ENCODE measurements around the gene YRDC. TPM values are rescaled to one million over a fixed set of nuclear protein-coding genes. Genes with fewer than 3 reads are reported as not detected.

YRDC gene
- total and polyA plus RNA-seq, 12 donors = 5.4 to 31.1 (median 11.3) TPM

DNA sequence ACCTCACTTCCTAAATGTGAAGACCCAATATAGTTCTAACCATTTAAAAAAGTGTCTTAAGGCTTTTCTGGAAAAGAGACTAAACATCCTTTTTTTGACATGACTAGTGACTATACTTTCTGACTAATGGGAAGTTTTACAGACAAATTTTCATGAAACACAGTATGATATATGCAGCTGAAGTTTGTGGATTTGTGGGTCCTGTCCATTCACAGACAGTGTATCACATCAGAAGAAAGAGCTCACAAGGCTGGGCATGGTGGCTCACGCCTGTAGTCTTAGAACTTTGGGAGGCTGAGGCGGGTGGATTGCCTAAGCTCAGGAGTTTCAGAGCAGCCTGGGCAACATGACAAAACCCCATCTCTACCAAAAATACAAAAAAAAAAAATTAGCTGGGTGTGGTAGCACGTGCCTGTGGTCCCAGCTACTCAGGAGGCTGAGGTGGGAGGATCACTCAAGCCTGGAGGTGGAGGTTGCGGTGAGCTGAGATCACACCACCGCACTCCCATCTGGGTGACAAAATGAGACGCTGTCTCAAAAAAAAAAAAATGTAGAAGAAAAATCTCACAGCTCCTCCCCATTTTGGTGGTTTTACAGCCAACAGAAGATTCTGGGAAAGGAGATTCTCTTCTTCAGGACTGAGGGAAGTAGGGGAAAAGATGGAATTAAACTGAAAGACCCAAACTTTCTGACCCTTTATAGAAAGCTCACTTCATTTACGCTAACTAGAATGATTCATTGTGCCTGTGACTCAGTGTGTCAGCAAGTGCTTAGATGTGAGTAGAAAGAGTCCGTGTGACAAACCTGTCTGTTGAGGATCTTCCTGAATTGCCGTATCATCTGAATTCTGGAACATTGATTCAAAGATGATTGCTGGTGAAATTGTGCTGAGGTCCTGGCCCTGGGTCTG is 15.2 kb upstream of the YRDC start:
- WGBS, 4 donors = 88 to 92% (median 90%) methylated on average over 9 of the region's 9 CpGs
- intact Hi-C loops (cut with DNase I) = no loop called here
- peaks cover 0 to 47% of the 10 kb centered on the region in 2 donors for H3K36me3 ChIP-seq (replicated peaks in 1 of 2)

DNA sequence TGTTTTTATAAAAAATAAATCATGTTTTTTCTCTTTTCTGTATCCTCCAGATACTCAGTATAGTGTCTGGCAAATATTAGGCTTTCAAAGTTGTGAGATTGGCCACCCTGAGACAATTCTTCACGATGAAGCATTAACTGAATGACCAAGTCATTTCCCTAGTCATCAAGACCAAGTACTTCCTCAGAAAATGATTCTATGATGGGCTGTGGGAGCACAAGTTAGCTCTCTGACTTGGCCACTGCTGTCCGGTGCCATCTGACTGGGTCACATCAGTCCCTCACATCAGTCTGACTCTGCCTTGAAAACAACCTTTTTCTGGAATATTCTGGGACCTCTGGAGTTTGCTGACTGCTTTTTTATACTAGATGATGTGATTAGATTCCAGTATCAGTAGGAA is 13.5 kb upstream of the YRDC start:
- 89 to 93% (median 91%) methylated on average over 2 of the region's 2 CpGs for WGBS, 4 donors
- Histone ChIP-seq H3K36me3 (replicated peaks in 1 of 2) (peaks cover 0 to 47% of the 10 kb centered on the region in 2 donors), H3K9me3 (replicated peaks in 1 of 3) (no peaks in the 10 kb centered on the region), H3K27me3 (no peaks in the 10 kb centered on the region), H3K4me1 (replicated peaks in 1 of 2) (peaks cover 0 to 6% of the 10 kb centered on the region in 2 donors), H3K4me3 (no peak overlapping the region), H3K27ac (no peak overlapping the region)
- intact Hi-C loops (cut with DNase I) = no loop called here
- TF ChIP-seq POLR2A (IDR thresholded peaks at IDR 0.05) (no peak), CTCF (IDR thresholded peaks at IDR 0.05) (no peak)
- no peak for DNase-seq

More for the DNA sequence above, 15.2 kb upstream of the YRDC start:
- TF ChIP-seq CTCF (IDR thresholded peaks at IDR 0.05) (no peak), POLR2A (IDR thresholded peaks at IDR 0.05) (no peak)
- H3K9me3 ChIP-seq (replicated peaks in 1 of 3) = no peaks in the 10 kb centered on the region
- DNase-seq = no peak
- H3K27ac ChIP-seq = no peak overlapping the region
- H3K4me1 ChIP-seq (replicated peaks in 1 of 2) = no peaks in the 10 kb centered on the region
- H3K4me3 ChIP-seq = no peak overlapping the region
- no peaks in the 10 kb centered on the region for H3K27me3 ChIP-seq

GRCh38 chr1:37817481-37817880 is 9.5 kb upstream of the YRDC start:
- 6 to 18% (median 16%) methylated on average over 2 of the region's 2 CpGs for WGBS, 4 donors
- Histone ChIP-seq H3K27ac (peak overlapping the region in 2 of 5 donors; percentile 24 to 27), H3K9me3 (replicated peaks in 1 of 3) (no peaks in the 10 kb centered on the region), H3K4me1 (replicated peaks in 1 of 2) (peaks cover 0 to 11% of the 10 kb centered on the region in 2 donors), H3K36me3 (replicated peaks in 1 of 2) (peaks cover 0 to 49% of the 10 kb centered on the region in 2 donors), H3K27me3 (no peaks in the 10 kb centered on the region), H3K4me3 (no peak overlapping the region)
- DNase-seq = peak; percentile 49 to 89 (median 64)
- intact Hi-C loops (cut with DNase I) = no loop called here
- TF ChIP-seq POLR2A (IDR thresholded peaks at IDR 0.05) (no peak), CTCF (IDR thresholded peaks at IDR 0.05) (no peak)

GRCh38 chr1:37814252-37814651 is 6.2 kb upstream of the YRDC start:
- Histone ChIP-seq H3K36me3 (replicated peaks in 1 of 2) (peaks cover 0 to 19% of the 10 kb centered on the region in 2 donors), H3K4me3 (no peak overlapping the region), H3K9me3 (replicated peaks in 1 of 3) (no peaks in the 10 kb centered on the region), H3K27me3 (no peaks in the 10 kb centered on the region), H3K27ac (peak overlapping the region in 2 of 5 donors; percentile 31 to 59), H3K4me1 (replicated peaks in 1 of 2) (peaks cover 4 to 22% of the 10 kb centered on the region in 2 donors)
- intact Hi-C loops (cut with DNase I) = loop anchor here in 1 of 2 donors (5.0 kb wide), 1 partner anchor 43 kb away; the partner anchor contains the start of gene MTF1
- DNase-seq = peak in 5 of 7 donors; percentile 24 to 88 (median 37)
- TF ChIP-seq POLR2A (IDR thresholded peaks at IDR 0.05) (no peak), CTCF (IDR thresholded peaks at IDR 0.05) (no peak)
- 54 to 93% (median 80%) methylated on average over 5 to 7 of the region's 7 CpGs for WGBS, 4 donors
